Inflammatory macrophage treated with lipopolysaccharide for 1 hour (primary cell): ENCODE measurements around the gene G6PC2.

Source experiments
- DNase-seq, 2 donors: peaks; one replicate each; pipeline ENCODE4 v3.0.0-alpha.2; 2020 to 2022

The G6PC2 gene

DNA sequence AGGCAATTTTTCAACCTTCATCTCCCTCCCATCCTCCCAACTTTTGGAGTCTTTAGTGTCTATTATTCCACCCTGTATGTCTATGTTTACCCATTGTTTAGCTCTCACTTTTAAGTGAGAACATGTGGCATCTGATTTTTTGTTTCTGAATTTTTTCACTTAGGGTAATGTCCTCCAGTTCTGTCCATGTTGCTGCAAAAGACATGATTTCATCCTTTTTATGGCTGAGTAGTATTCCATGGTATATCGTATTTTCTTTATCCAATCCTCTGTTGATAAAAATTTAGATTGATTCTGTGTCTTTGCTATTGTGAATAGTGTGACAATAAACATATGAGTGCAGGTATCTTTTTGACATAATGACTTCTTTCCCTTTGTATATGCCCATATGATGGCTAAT is 48.2 kb downstream of the G6PC2 start:
- no peak for DNase-seq

- no peak for DNase-seq
These were observed 50.8 kb downstream of the G6PC2 start for GRCh38 chr2:168951871-168952270.

DNA sequence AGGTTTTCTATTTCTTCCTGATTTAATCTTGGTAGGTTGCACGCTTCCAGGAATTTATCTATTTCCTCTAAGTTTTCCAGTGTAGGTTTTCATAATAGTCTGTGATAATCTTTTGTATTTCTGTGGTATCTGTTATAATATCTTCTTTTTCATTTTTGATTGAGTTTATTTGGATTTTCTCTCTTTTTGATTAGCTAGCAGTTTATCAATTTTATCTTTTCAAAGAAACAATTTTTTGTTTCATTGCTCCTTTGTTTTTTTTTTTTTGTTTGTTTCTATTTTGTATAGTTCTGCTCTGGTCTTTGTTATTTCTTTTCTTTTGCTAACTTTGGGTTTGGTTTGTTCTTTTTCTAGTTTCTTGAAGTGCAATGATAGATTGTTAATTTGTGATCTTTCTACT is 51.3 kb downstream of the G6PC2 start:
- no peak for DNase-seq

DNA sequence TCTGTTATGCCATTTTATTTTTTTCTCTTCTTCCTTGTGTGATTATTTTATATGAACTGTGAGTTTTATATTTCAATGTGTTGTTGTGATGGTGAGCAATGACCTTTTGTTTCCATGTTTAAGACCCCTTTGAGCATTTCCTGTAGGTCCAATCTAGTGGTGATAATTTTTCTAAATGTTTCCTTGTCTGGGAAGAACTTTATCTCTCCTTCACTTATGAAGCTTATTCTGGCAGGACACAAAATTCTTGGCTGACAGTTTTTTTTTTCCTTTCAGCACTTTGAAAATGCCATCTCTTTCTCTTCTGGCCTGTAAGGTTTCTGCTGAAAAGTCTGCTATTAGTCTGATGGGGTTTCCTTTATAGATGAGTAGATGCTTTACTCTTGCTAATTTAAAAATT is 53.2 kb downstream of the G6PC2 start:
- no peak for DNase-seq

- DNase-seq, result no peak
These were observed 54.2 kb downstream of the G6PC2 start for GRCh38 chr2:168955321-168955720.

DNA sequence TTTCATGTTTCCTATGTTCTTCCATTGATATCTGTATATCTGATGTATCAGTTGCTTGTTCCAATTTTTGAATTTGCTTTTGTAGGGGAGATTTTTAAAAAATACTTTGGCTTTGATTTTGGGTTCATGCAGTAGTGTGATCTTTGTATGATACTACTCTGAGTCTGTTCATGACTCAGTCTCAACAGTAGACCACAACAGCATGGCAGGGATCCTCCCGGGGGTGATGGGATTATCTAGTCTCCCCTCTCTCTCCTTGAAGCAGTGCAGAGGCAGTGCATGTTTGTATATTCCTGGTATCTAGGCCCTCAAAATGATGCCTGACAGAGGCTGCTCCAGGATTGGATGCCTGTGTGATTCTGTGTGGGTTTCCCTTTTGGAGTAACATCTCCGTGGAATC is 55.3 kb downstream of the G6PC2 start:
- DNase-seq, result no peak
